Heart right ventricle (tissue), 16 donors: ENCODE data around the gene CHST15. TPM values are rescaled to one million over a fixed set of nuclear protein-coding genes. Genes with fewer than 3 reads are reported as not detected.

Experiments used
- ATAC-seq, 8 donors: fragments of 200-7000 bp; cut with Tn5 transposase; one replicate each; pipeline ENCODE4 v1.9.1; 2020; ENCODE audit warnings: mild to moderate bottlenecking in 8 of 8, moderate library complexity in 8 of 8, moderate number of reproducible peaks in 1 of 8
- DNase-seq, 2 donors: peaks; one replicate each; pipeline ENCODE4 v3.0.0-alpha.2; 2020
- H3K27ac ChIP-seq, 10 donors: fragments of 200-600 bp; sonication (generic) in 2 of 10; one replicate each; pipeline versions ENCODE4 v1.5.0 to v1.8.0; 2020 to 2022; ENCODE audit warnings: mild to moderate bottlenecking in 3 of 10
- H3K27me3 ChIP-seq, 7 donors: fragments of 200-600 bp; one replicate each; pipeline ENCODE4 v1.8.0; 2021 to 2022; ENCODE audit warnings: mild to moderate bottlenecking in 2 of 7
- H3K36me3 ChIP-seq, 9 donors: fragments of 200-600 bp; sonication (generic) in 1 of 9; one replicate each; pipeline versions ENCODE4 v1.5.0 to v1.8.0; 2020 to 2022; ENCODE audit warnings: mild to moderate bottlenecking in 2 of 9
- H3K4me1 ChIP-seq, 9 donors: fragments of 200-600 bp; sonication (generic) in 1 of 9; one replicate each; pipeline versions ENCODE4 v1.5.0 to v1.8.0; 2020 to 2022; ENCODE audit warnings: mild to moderate bottlenecking in 4 of 9
- H3K4me3 ChIP-seq, 10 donors: fragments of 200-600 bp; sonication (generic) in 2 of 10; one replicate each; pipeline versions ENCODE4 v1.5.0 to v1.8.0; 2020 to 2022; ENCODE audit warnings: mild to moderate bottlenecking in 7 of 10, moderate library complexity in 2 of 10
- H3K9me3 ChIP-seq, 11 donors: fragments of 200-600 bp in 10 of 11; sonication (generic) in 2 of 11; one replicate each; pipeline versions ENCODE4 v1.5.0 to v1.8.0; 2013 to 2022; ENCODE audit warnings: mild to moderate bottlenecking in 2 of 11, control low read depth in 1 of 11, moderate library complexity in 1 of 11
- CTCF ChIP-seq, 9 donors: fragments of 200-600 bp; sonication (generic) in 2 of 9; IDR thresholded peaks; one replicate each; pipeline versions ENCODE4 v1.5.0 to v1.8.0; 2021 to 2022; ENCODE audit warnings: antibody characterized with exemption in 9 of 9, mild to moderate bottlenecking in 5 of 9, moderate library complexity in 1 of 9
- WGBS, 2 donors: extraction: QIAGEN DNeasy Blood & Tissue Kit; methylation state at CpG; one replicate each; pipeline ENCODE4 v1.1.7; 2013; ENCODE audit warnings: inconsistent platforms in 1 of 2; 5-methylcytosine and 5-hydroxymethylcytosine counted together
- intact Hi-C, 10 donors: fragments of 100-400 bp; cut with DNase I; formaldehyde crosslinking; loops; one replicate each; pipeline versions ENCODE4 v1.11.1 to v1.14.2; 2022
- polyA plus RNA-seq, 2 donors: library from polyadenylated mRNA; stranded (reverse); fragments of 200-250 nt; gene quantifications; one replicate each; pipeline ENCODE4 v1.2.3, GENCODE V29; 2013
- total RNA-seq, 10 donors: library from RNA; stranded (reverse); fragmentation: NEBNext Ultra II Directional in 3 of 10; extraction: Animal tissue kit (Norgen Biotek cat#: 25700) in 3 of 10; gene quantifications; one replicate each; pipeline versions ENCODE4 v1.2.1 to v1.2.4, GENCODE V29; 2021 to 2023
- donor health status: Arrhythmogenic right ventricular cardiomyopathy.
- donor health status: ischemic (EF 13 %, LVEDD 7.1; RV severe dilation, severe dysfunction).
- donor health status: healthy with polysubstance abuse.
- donor health status: DM: no; HTN: yes; CAD: no.
- donor health status: DM: no; HTN: no; CAD: no.
- donor health status: ischemic (EF 25% LVEDD 6.9; RV normal size, moderate dysfunction).
- donor health status: ischemic (EF 25% LVEDD 5.7; RV mildly dilated, moderate dysfunction).
- donor health status: healthy.
- donor health status: DM: yes; HTN: yes; CAD: no.
- donor health status: Ischemic cardiomyopathy.
- donor health status: ischemic (EF 35%, LVEDD 5.7; RV mildly dilated, moderate dysfunction).
- donor health status: nonischemic (EF 11% LVEDD 7.7; RV severe dilation, severe dysfunction).
- donor health status: DM: yes; HTN: yes; CAD: no.
- donor health status: PGD.
- donor health status: ischemic (EF 29% LVEDD 5.4; RV normal size, mild dysfunction).
- donor health status: nonischemic (EF 23%, LVEDD 6.1; RV moderate dilation, normal function).

The CHST15 gene
- total and polyA plus RNA-seq, 12 donors, result 1.3 to 16.7 (median 4.8) TPM

- intact Hi-C loops, result no loop called here
- no peaks in the 10 kb centered on the region for H3K9me3 ChIP-seq
- H3K27me3 ChIP-seq, result no peaks in the 10 kb centered on the region
- DNase-seq (no peak), ATAC-seq (no peak)
- TF ChIP-seq CTCF (IDR thresholded peaks at IDR 0.05), result no peak
- H3K27ac ChIP-seq, result no peak overlapping the region
- no peak overlapping the region for H3K4me3 ChIP-seq
- H3K36me3 ChIP-seq, result peaks cover 0 to 6% (median 0%) of the 10 kb centered on the region in 9 donors
- 90 to 91% methylated on average over 12 of the region's 12 CpGs for WGBS, 2 donors
- peaks cover 0 to 46% (median 9%) of the 10 kb centered on the region in 9 donors for H3K4me1 ChIP-seq
Measured at GRCh38 chr10:124077208-124077993, 16.0 kb downstream of the CHST15 start.

- Histone ChIP-seq H3K27me3 (no peaks in the 10 kb centered on the region), H3K4me3 (no peak overlapping the region), H3K36me3 (no peaks in the 10 kb centered on the region), H3K27ac (peak overlapping the region in 1 of 10 donors; percentile 49), H3K4me1 (peaks cover 0 to 44% (median 9%) of the 10 kb centered on the region in 9 donors), H3K9me3 (no peaks in the 10 kb centered on the region)
- intact Hi-C loops, result no loop called here
- DNase-seq (no peak), ATAC-seq (no peak)
- WGBS, 2 donors, result 86 to 89% methylated on average over 9 of the region's 9 CpGs
- TF ChIP-seq CTCF (IDR thresholded peaks at IDR 0.05), result no peak
Measured at GRCh38 chr10:124076148-124076733, 17.2 kb downstream of the CHST15 start.

- H3K27ac ChIP-seq, result peak overlapping the region in 1 of 10 donors; percentile 49
- WGBS, 2 donors, result 47 to 52% methylated on average over 12 of the region's 12 CpGs
- intact Hi-C loops, result no loop called here
- H3K36me3 ChIP-seq, result no peaks in the 10 kb centered on the region
- no peaks in the 10 kb centered on the region for H3K27me3 ChIP-seq
- DNase-seq (no peak), ATAC-seq (peak in 3 of 8 donors; percentile 22 to 32 (median 28))
- no peaks in the 10 kb centered on the region for H3K9me3 ChIP-seq
- peaks cover 0 to 38% (median 9%) of the 10 kb centered on the region in 9 donors for H3K4me1 ChIP-seq
- TF ChIP-seq CTCF (IDR thresholded peaks at IDR 0.05), result no peak
- H3K4me3 ChIP-seq, result no peak overlapping the region
Measured at GRCh38 chr10:124075231-124075955, 18.0 kb downstream of the CHST15 start.

GRCh38 chr10:124074501-124075109, 18.8 kb downstream of the CHST15 start:
- Histone ChIP-seq H3K27me3 (no peaks in the 10 kb centered on the region), H3K4me1 (peaks cover 0 to 39% (median 9%) of the 10 kb centered on the region in 9 donors), H3K9me3 (no peaks in the 10 kb centered on the region), H3K4me3 (no peak overlapping the region), H3K27ac (peak overlapping the region in 1 of 10 donors; percentile 49), H3K36me3 (no peaks in the 10 kb centered on the region)
- intact Hi-C loops, result no loop called here
- ATAC-seq, result peak in 4 of 8 donors; percentile 34 to 54 (median 36)
- 89 to 91% methylated on average over 12 of the region's 12 CpGs for WGBS, 2 donors
- peak in 1 of 2 donors; percentile 29 for DNase-seq
- TF ChIP-seq CTCF (IDR thresholded peaks at IDR 0.05), result no peak
